GM21528 (cell line): ENCODE data around the gene UPK1A.
"Not testable (repeated sequence)": the region's sequence is repeated elsewhere in the genome, so short reads cannot be mapped to it uniquely, and the experiment has no call there.

Experiments
- ATAC-seq: cut with Tn5 transposase; IDR thresholded peaks from one replicate; pipeline ENCODE4 v1.9.1; 2021; ENCODE audit warnings: mild to moderate bottlenecking, moderate library complexity; ENCODE audit not compliant: unreplicated experiment, low FRiP score

The UPK1A gene

GRCh38 chr19:35689836-35690235 is 23.5 kb downstream of the UPK1A start:
- ATAC-seq = no peak

GRCh38 chr19:35691106-35691505 is 24.8 kb downstream of the UPK1A start:
- ATAC-seq = not testable (repeated sequence)

- ATAC-seq = no peak
Observed at GRCh38 chr19:35692010-35692409, 25.7 kb downstream of the UPK1A start.

GRCh38 chr19:35693422-35693821 is 27.1 kb downstream of the UPK1A start:
- no peak for ATAC-seq

GRCh38 chr19:35693835-35694599 is 27.7 kb downstream of the UPK1A start:
- no peak for ATAC-seq

GRCh38 chr19:35695895-35696422 is 29.6 kb downstream of the UPK1A start:
- no peak for ATAC-seq

- no peak for ATAC-seq
Observed at GRCh38 chr19:35696835-35697234, 30.5 kb downstream of the UPK1A start.

- peak; percentile 89 for ATAC-seq
Observed at GRCh38 chr19:35702223-35703012, 36.1 kb downstream of the UPK1A start.

GRCh38 chr19:35703343-35703742 is 37.0 kb downstream of the UPK1A start:
- ATAC-seq = no peak

GRCh38 chr19:35704218-35704617 is 37.9 kb downstream of the UPK1A start, which contains the start of gene ZBTB32:
TSS of gene ZBTB32 (plus strand) at chr19:35704558. CDS start at chr19:35714627, 10,069 bp downstream.
- ATAC-seq = no peak

- ATAC-seq = no peak
Observed at GRCh38 chr19:35708391-35708790, 42.1 kb downstream of the UPK1A start.

- peak; percentile 20 for ATAC-seq
Observed at GRCh38 chr19:35710784-35711723, 44.7 kb downstream of the UPK1A start.

- ATAC-seq = no peak
Observed at GRCh38 chr19:35712567-35713505, 46.5 kb downstream of the UPK1A start.

- ATAC-seq = no peak
Observed at GRCh38 chr19:35713506-35713850, 47.2 kb downstream of the UPK1A start.

GRCh38 chr19:35713904-35714495 is 47.7 kb downstream of the UPK1A start:
- no peak for ATAC-seq

- no peak for ATAC-seq
Observed at GRCh38 chr19:35714601-35715354, 48.5 kb downstream of the UPK1A start.

- ATAC-seq = no peak
Observed at GRCh38 chr19:35715355-35715809, 49.1 kb downstream of the UPK1A start.
